ENCODE data around the gene BMP10. TPM values are rescaled to one million over a fixed set of nuclear protein-coding genes. Genes with fewer than 3 reads are reported as not detected.

Gene BMP10
- total and polyA plus RNA-seq, 10 of the 15 experiments (the other 5 are each of a cell fraction or from before 2014, with no cell fraction given) = 0.04 TPM; not detected in 9

DNA sequence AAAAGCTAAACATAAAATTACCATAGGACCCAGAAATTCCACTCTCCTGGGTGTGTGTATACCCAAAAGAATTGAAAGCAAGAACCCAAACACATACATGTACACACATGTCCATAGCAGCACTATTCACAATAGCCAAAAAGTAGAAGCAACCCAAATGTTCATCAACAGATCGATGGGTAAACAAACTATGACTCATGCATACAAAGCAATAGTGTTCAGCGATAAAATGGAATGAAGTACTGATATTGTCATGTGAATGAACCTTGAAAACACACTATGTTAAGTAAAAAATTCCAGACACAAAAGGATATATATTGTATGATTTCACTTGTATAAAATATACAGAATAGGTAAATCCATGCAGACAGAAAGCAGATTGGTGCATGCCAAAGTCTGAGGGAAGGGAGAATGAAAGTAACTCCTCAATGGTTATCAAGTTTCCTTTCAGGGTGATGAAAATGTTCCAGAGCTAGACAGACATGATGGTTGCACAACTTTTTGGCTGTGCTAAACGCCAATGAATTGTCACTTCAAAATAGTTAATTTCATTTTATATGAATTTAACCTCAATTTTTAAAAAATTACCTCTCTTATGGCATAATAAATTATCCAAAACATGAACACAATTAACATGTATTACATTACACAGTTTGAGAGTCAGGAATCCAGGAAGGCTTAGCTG is 46.0 kb upstream of the BMP10 start:
- Histone ChIP-seq H3K79me2 (ENCODE audit: control insufficient read depth, insufficient read depth, low read length) (no peaks in the 10 kb centered on the region), H3K36me3 (ENCODE audit: control insufficient read depth in 2 of 2, insufficient read depth in 2 of 2, low read length in 1 of 2) (no peaks in the 10 kb centered on the region), H3K4me2 (ENCODE audit: control insufficient read depth, insufficient read depth) (no peak overlapping the region), H3K27me3 (replicated peaks in 1 of 2; ENCODE audit: control insufficient read depth in 2 of 2, insufficient read depth in 2 of 2, low read length in 1 of 2) (no peaks in the 10 kb centered on the region; a peak in 1 of 4 replicates), H2AFZ (ENCODE audit: control insufficient read depth, low read depth, low read length) (no peak overlapping the region), H3K27ac (ENCODE audit: control insufficient read depth, insufficient read depth) (no peak overlapping the region), H4K20me1 (ENCODE audit: control insufficient read depth, insufficient read depth) (no peaks in the 10 kb centered on the region), H3K4me1 (ENCODE audit: control insufficient read depth, insufficient read depth, low read length) (no peaks in the 10 kb centered on the region), H3K9me3 (replicated peaks; ENCODE audit: control insufficient read depth, insufficient read depth, low read length) (no peaks in the 10 kb centered on the region), H3K4me3 (no peak overlapping the region), H3K9ac (ENCODE audit: control insufficient read depth, insufficient read depth, low read length) (no peak overlapping the region)
- 59% methylated on average over 3 of the region's 3 CpGs for WGBS (ENCODE audit: insufficient coverage, insufficient replicate concordance, low lambda C conversion rate, missing lambda C conversion rate)
- SMC1A ChIA-PET (ENCODE audit: uncharacterized antibody, unreplicated experiment) = no interaction called here
- intact Hi-C loops (cut with micrococcal nuclease; ENCODE audit: unreplicated experiment) (no loop called here), in situ Hi-C loops (cut with MboI) (loop anchor here (5.0 kb wide), 1 partner anchor 445 kb away; no protein-coding TSS in a partner anchor)
- no peak for ATAC-seq
- RAD21 ChIA-PET (ENCODE audit: unreplicated experiment) = no interaction called here
- BruUV-seq (replicated peaks) = no TSS peak
- no peak for DNase-seq (ENCODE audit: low read depth, low spot score)
- FAIRE-seq = no peak
- POLR2A ChIA-PET = no interaction called here
- CTCF ChIA-PET = interaction anchor here (1.5 kb wide), 1 partner anchor 10 kb away, joined by 4 read pairs; no protein-coding TSS in a partner anchor
- no peak for TF ChIP-seq ETV6 (conservative IDR thresholded peaks at IDR 0.05 in 1 of 2, IDR thresholded peaks at IDR 0.05 in 1 of 2; ENCODE audit: borderline replicate concordance in 1 of 2, low read depth in 1 of 2)
- TF ChIP-seq WRNIP1 (IDR thresholded peaks at IDR 0.05; ENCODE audit: borderline replicate concordance, low read depth, low read length) = no peak
- no peak for TF ChIP-seq DPF2 (IDR thresholded peaks at IDR 0.05)
- TF ChIP-seq SMARCA5 (IDR thresholded peaks at IDR 0.05) = no peak
- no peak for TF ChIP-seq RCOR1 (conservative IDR thresholded peaks at IDR 0.05; ENCODE audit: low read depth, low read length)
- TF ChIP-seq, protein P1, sequence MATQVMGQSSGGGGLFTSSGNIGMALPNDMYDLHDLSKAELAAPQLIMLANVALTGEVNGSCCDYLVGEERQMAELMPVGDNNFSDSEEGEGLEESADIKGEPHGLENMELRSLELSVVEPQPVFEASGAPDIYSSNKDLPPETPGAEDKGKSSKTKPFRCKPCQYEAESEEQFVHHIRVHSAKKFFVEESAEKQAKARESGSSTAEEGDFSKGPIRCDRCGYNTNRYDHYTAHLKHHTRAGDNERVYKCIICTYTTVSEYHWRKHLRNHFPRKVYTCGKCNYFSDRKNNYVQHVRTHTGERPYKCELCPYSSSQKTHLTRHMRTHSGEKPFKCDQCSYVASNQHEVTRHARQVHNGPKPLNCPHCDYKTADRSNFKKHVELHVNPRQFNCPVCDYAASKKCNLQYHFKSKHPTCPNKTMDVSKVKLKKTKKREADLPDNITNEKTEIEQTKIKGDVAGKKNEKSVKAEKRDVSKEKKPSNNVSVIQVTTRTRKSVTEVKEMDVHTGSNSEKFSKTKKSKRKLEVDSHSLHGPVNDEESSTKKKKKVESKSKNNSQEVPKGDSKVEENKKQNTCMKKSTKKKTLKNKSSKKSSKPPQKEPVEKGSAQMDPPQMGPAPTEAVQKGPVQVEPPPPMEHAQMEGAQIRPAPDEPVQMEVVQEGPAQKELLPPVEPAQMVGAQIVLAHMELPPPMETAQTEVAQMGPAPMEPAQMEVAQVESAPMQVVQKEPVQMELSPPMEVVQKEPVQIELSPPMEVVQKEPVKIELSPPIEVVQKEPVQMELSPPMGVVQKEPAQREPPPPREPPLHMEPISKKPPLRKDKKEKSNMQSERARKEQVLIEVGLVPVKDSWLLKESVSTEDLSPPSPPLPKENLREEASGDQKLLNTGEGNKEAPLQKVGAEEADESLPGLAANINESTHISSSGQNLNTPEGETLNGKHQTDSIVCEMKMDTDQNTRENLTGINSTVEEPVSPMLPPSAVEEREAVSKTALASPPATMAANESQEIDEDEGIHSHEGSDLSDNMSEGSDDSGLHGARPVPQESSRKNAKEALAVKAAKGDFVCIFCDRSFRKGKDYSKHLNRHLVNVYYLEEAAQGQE (IDR thresholded peaks at IDR 0.05; ENCODE audit: low read depth, low read length) = no peak
- no peak for TF ChIP-seq MYB (IDR thresholded peaks at IDR 0.05; ENCODE audit: borderline replicate concordance, low read depth, low read length)
- TF ChIP-seq, protein P2, sequence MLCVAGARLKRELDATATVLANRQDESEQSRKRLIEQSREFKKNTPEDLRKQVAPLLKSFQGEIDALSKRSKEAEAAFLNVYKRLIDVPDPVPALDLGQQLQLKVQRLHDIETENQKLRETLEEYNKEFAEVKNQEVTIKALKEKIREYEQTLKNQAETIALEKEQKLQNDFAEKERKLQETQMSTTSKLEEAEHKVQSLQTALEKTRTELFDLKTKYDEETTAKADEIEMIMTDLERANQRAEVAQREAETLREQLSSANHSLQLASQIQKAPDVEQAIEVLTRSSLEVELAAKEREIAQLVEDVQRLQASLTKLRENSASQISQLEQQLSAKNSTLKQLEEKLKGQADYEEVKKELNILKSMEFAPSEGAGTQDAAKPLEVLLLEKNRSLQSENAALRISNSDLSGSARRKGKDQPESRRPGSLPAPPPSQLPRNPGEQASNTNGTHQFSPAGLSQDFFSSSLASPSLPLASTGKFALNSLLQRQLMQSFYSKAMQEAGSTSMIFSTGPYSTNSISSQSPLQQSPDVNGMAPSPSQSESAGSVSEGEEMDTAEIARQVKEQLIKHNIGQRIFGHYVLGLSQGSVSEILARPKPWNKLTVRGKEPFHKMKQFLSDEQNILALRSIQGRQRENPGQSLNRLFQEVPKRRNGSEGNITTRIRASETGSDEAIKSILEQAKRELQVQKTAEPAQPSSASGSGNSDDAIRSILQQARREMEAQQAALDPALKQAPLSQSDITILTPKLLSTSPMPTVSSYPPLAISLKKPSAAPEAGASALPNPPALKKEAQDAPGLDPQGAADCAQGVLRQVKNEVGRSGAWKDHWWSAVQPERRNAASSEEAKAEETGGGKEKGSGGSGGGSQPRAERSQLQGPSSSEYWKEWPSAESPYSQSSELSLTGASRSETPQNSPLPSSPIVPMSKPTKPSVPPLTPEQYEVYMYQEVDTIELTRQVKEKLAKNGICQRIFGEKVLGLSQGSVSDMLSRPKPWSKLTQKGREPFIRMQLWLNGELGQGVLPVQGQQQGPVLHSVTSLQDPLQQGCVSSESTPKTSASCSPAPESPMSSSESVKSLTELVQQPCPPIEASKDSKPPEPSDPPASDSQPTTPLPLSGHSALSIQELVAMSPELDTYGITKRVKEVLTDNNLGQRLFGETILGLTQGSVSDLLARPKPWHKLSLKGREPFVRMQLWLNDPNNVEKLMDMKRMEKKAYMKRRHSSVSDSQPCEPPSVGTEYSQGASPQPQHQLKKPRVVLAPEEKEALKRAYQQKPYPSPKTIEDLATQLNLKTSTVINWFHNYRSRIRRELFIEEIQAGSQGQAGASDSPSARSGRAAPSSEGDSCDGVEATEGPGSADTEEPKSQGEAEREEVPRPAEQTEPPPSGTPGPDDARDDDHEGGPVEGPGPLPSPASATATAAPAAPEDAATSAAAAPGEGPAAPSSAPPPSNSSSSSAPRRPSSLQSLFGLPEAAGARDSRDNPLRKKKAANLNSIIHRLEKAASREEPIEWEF (IDR thresholded peaks at IDR 0.05; ENCODE audit: insufficient replicate concordance, low read depth, low read length) = no peak
- TF ChIP-seq ASH2L (IDR thresholded peaks at IDR 0.05; ENCODE audit: borderline replicate concordance, low read depth) = no peak
- TF ChIP-seq, protein P3, sequence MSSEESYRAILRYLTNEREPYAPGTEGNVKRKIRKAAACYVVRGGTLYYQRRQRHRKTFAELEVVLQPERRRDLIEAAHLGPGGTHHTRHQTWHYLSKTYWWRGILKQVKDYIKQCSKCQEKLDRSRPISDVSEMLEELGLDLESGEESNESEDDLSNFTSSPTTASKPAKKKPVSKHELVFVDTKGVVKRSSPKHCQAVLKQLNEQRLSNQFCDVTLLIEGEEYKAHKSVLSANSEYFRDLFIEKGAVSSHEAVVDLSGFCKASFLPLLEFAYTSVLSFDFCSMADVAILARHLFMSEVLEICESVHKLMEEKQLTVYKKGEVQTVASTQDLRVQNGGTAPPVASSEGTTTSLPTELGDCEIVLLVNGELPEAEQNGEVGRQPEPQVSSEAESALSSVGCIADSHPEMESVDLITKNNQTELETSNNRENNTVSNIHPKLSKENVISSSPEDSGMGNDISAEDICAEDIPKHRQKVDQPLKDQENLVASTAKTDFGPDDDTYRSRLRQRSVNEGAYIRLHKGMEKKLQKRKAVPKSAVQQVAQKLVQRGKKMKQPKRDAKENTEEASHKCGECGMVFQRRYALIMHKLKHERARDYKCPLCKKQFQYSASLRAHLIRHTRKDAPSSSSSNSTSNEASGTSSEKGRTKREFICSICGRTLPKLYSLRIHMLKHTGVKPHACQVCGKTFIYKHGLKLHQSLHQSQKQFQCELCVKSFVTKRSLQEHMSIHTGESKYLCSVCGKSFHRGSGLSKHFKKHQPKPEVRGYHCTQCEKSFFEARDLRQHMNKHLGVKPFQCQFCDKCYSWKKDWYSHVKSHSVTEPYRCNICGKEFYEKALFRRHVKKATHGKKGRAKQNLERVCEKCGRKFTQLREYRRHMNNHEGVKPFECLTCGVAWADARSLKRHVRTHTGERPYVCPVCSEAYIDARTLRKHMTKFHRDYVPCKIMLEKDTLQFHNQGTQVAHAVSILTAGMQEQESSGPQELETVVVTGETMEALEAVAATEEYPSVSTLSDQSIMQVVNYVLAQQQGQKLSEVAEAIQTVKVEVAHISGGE (CRISPR knock-in tag; IDR thresholded peaks at IDR 0.05) = no peak
- no peak for TF ChIP-seq NR2C2 (IDR thresholded peaks at IDR 0.05; ENCODE audit: borderline replicate concordance, control insufficient read depth, insufficient read length, low read depth)

Measured in GM12878 (cell line).